Neural cell (in vitro differentiated cells): ENCODE measurements around the gene OVCA2. TPM values are rescaled to one million over a fixed set of nuclear protein-coding genes. Genes with fewer than 3 reads are reported as not detected.

Experiments
- H2AFZ ChIP-seq: fragments of 200-600, 300-800 bp; sonication (generic), shearing (Covaris generic); 2 replicates; pipeline ENCODE4 v1.6.0; 2014; ENCODE audit warnings: low read depth, mild to moderate bottlenecking, antibody characterized with exemption, low read length, moderate library complexity
- H3F3A ChIP-seq: fragments of 200-600 bp; shearing (Covaris generic); 2 replicates; pipeline ENCODE4 v1.6.1; 2016; ENCODE audit warnings: mild to moderate bottlenecking, moderate library complexity, mixed read lengths, antibody characterized with exemption, low read length; ENCODE audit not compliant: insufficient read depth, poor library complexity, severe bottlenecking
- H3K27ac ChIP-seq: fragments of 200-600, 300-800 bp; sonication (generic), shearing (Covaris generic); 2 replicates; pipeline ENCODE4 v1.5.1; 2014; ENCODE audit warnings: mild to moderate bottlenecking, low read length, moderate library complexity
- H3K27me3 ChIP-seq: fragments of 300-800, 200-600 bp; sonication (generic), shearing (Covaris generic); 2 replicates; pipeline ENCODE4 v1.6.0; 2014; ENCODE audit warnings: mild to moderate bottlenecking, low read depth, low read length, moderate library complexity; ENCODE audit not compliant: insufficient read depth
- H3K36me3 ChIP-seq: fragments of 300-800, 200-600 bp; sonication (generic), shearing (Covaris generic); 2 replicates; pipeline ENCODE4 v1.5.1; 2014; ENCODE audit warnings: mild to moderate bottlenecking, antibody characterized with exemption, low read length, moderate library complexity; ENCODE audit not compliant: insufficient read depth
- H3K4me2 ChIP-seq: fragments of 300-800, 200-600 bp; sonication (generic), shearing (Covaris generic); 2 replicates; pipeline ENCODE4 v1.6.0; 2014; ENCODE audit warnings: mild to moderate bottlenecking, low read length
- H3K4me3 ChIP-seq: fragments of 300-800, 200-600 bp; sonication (generic), shearing (Covaris generic); 2 replicates; pipeline ENCODE4 v1.5.1; 2014; ENCODE audit warnings: mild to moderate bottlenecking, low read length, moderate library complexity
- H3K79me2 ChIP-seq: fragments of 200-600 bp; shearing (Covaris generic); replicated peaks from 2 replicates; pipeline ENCODE4 v1.6.0; 2014; ENCODE audit warnings: mild to moderate bottlenecking, low read length, moderate library complexity; ENCODE audit not compliant: insufficient read depth
- H3K9ac ChIP-seq: fragments of 300-800, 200-600 bp; sonication (generic), shearing (Covaris generic); 2 replicates; pipeline ENCODE4 v1.6.1; 2016; ENCODE audit warnings: mild to moderate bottlenecking, low read length, mixed read lengths
- H3K9me2 ChIP-seq: fragments of 200-600 bp; shearing (Covaris generic); 2 replicates; pipeline ENCODE4 v1.6.1; 2016; ENCODE audit warnings: mild to moderate bottlenecking, low read length, mixed read lengths; ENCODE audit not compliant: insufficient read depth
- H3K9me3 ChIP-seq: fragments of 200-600, 300-800 bp; sonication (generic), shearing (Covaris generic); 2 replicates; pipeline ENCODE4 v1.6.1; 2016; ENCODE audit warnings: mild to moderate bottlenecking, mixed run types, low read length, moderate library complexity, mixed read lengths
- H4K20me1 ChIP-seq: fragments of 200-600 bp; shearing (Covaris generic); 2 replicates; pipeline ENCODE4 v1.6.1; 2016; ENCODE audit warnings: mild to moderate bottlenecking, mixed run types; ENCODE audit not compliant: insufficient read depth
- EP300 ChIP-seq: fragments of 450-650 bp; conservative IDR thresholded peaks from 2 replicates; pipeline ENCODE4 v1.6.1; 2014; ENCODE audit warnings: antibody characterized with exemption, mild to moderate bottlenecking, moderate library complexity; ENCODE audit not compliant: poor library complexity, severe bottlenecking
- EZH2 ChIP-seq: fragments of 200-600, 300-800 bp; shearing (Covaris generic), sonication (generic); IDR thresholded peaks from 2 replicates; pipeline ENCODE4 v1.6.1; 2014; ENCODE audit warnings: antibody characterized with exemption, low read length, borderline replicate concordance, mild to moderate bottlenecking; ENCODE audit not compliant: insufficient read depth, poor library complexity, severe bottlenecking
- MXI1 ChIP-seq: fragments of 450-650 bp; conservative IDR thresholded peaks from 2 replicates; pipeline ENCODE4 v1.6.1; 2014; ENCODE audit warnings: antibody characterized with exemption, mild to moderate bottlenecking; ENCODE audit not compliant: poor library complexity, severe bottlenecking
- POLR2AphosphoS5 ChIP-seq: IDR thresholded peaks from 2 replicates; pipeline ENCODE4 v1.6.1; 2012
- RAD21 ChIP-seq: fragments of 450-650 bp; conservative IDR thresholded peaks from 2 replicates; pipeline ENCODE4 v1.6.1; 2014; ENCODE audit warnings: antibody characterized with exemption, mild to moderate bottlenecking, moderate library complexity
- SMC3 ChIP-seq: fragments of 450-650 bp; conservative IDR thresholded peaks from 2 replicates; pipeline ENCODE4 v1.6.1; 2014; ENCODE audit warnings: antibody characterized with exemption, mild to moderate bottlenecking, moderate library complexity; ENCODE audit not compliant: poor library complexity
- TAF1 ChIP-seq: IDR thresholded peaks from 2 replicates; pipeline ENCODE4 v1.6.1; 2012; ENCODE audit warnings: low read depth
- polyA plus RNA-seq: library from polyadenylated mRNA; depleted of rRNA; stranded (reverse); fragments of >200 nt; gene quantifications from 2 replicates; pipeline ENCODE4 v1.2.3, GENCODE V29; 2014
- TF ChIP-seq, protein P1 (sequence below): IDR thresholded peaks from 2 replicates; pipeline ENCODE4 v1.6.1; 2012; ENCODE audit warnings: borderline replicate concordance
- TF ChIP-seq, protein P2 (sequence below): fragments of 450-650 bp; IDR thresholded peaks from 2 replicates; pipeline ENCODE4 v1.5.1; 2014; ENCODE audit warnings: antibody characterized with exemption, mild to moderate bottlenecking, moderate library complexity; ENCODE audit not compliant: poor library complexity, severe bottlenecking

The OVCA2 gene
- polyA plus RNA-seq, 1 donor from 2014 or later, result 54.4 TPM

DNA sequence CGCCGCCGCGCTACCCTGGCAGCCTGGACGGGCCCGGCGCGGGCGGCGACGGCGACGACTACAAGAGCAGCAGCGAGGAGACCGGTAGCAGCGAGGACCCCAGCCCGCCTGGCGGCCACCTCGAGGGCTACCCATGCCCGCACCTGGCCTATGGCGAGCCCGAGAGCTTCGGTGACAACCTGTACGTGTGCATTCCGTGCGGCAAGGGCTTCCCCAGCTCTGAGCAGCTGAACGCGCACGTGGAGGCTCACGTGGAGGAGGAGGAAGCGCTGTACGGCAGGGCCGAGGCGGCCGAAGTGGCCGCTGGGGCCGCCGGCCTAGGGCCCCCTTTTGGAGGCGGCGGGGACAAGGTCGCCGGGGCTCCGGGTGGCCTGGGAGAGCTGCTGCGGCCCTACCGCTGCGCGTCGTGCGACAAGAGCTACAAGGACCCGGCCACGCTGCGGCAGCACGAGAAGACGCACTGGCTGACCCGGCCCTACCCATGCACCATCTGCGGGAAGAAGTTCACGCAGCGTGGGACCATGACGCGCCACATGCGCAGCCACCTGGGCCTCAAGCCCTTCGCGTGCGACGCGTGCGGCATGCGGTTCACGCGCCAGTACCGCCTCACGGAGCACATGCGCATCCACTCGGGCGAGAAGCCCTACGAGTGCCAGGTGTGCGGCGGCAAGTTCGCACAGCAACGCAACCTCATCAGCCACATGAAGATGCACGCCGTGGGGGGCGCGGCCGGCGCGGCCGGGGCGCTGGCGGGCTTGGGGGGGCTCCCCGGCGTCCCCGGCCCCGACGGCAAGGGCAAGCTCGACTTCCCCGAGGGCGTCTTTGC lies 16.2 kb downstream of the OVCA2 start:
- H3K4me3 ChIP-seq, result no peak overlapping the region
- no peaks in the 10 kb centered on the region for H3K9me2 ChIP-seq
- H4K20me1 ChIP-seq, result no peaks in the 10 kb centered on the region
- H2AFZ ChIP-seq, result no peak overlapping the region
- peaks cover 71% of the 10 kb centered on the region for H3K27me3 ChIP-seq
- no peaks in the 10 kb centered on the region for H3F3A ChIP-seq
- H3K9me3 ChIP-seq, result peaks cover 5% of the 10 kb centered on the region
- TF ChIP-seq MXI1, result no peak
- TF ChIP-seq, protein P1, sequence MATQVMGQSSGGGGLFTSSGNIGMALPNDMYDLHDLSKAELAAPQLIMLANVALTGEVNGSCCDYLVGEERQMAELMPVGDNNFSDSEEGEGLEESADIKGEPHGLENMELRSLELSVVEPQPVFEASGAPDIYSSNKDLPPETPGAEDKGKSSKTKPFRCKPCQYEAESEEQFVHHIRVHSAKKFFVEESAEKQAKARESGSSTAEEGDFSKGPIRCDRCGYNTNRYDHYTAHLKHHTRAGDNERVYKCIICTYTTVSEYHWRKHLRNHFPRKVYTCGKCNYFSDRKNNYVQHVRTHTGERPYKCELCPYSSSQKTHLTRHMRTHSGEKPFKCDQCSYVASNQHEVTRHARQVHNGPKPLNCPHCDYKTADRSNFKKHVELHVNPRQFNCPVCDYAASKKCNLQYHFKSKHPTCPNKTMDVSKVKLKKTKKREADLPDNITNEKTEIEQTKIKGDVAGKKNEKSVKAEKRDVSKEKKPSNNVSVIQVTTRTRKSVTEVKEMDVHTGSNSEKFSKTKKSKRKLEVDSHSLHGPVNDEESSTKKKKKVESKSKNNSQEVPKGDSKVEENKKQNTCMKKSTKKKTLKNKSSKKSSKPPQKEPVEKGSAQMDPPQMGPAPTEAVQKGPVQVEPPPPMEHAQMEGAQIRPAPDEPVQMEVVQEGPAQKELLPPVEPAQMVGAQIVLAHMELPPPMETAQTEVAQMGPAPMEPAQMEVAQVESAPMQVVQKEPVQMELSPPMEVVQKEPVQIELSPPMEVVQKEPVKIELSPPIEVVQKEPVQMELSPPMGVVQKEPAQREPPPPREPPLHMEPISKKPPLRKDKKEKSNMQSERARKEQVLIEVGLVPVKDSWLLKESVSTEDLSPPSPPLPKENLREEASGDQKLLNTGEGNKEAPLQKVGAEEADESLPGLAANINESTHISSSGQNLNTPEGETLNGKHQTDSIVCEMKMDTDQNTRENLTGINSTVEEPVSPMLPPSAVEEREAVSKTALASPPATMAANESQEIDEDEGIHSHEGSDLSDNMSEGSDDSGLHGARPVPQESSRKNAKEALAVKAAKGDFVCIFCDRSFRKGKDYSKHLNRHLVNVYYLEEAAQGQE, result no peak
- no peak for TF ChIP-seq EZH2
- no peak for TF ChIP-seq POLR2AphosphoS5
- H3K4me2 ChIP-seq, result no peak overlapping the region
- H3K9ac ChIP-seq, result no peak overlapping the region
- H3K79me2 ChIP-seq, result no peaks in the 10 kb centered on the region
- no peak overlapping the region for H3K27ac ChIP-seq
- no peaks in the 10 kb centered on the region for H3K36me3 ChIP-seq

DNA sequence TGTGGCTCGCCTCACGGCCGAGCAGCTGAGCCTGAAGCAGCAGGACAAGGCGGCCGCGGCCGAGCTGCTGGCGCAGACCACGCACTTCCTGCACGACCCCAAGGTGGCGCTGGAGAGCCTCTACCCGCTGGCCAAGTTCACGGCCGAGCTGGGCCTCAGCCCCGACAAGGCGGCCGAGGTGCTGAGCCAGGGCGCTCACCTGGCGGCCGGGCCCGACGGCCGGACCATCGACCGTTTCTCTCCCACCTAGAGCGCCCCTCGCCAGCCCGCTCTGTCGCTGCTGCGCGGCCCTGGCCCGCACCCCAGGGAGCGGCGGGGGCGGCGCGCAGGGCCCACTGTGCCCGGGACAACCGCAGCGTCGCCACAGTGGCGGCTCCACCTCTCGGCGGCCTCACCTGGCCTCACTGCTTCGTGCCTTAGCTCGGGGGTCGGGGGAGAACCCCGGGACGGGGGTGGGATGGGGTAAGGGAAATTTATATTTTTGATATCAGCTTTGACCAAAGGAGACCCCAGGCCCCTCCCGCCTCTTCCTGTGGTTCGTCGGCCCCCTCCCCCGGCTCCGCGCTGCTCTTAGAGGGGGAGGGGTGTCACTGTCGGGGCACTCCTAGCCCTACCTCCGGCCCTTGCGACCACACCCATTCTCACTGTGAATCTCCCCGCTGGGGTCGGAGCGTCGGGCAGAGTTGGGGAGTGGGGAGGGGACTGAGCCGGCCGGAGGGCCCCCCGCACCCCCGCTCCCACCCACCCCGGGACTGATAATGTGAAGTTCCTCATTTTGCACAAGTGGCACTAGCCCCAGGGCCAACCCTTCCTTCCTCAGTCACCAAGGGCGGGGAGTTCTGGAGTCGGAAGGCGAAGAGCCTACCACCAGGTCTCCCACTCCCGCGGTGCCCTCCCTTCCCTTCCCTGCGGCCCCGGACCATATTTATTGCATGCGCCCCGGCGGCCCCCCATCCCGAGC lies 17.0 kb downstream of the OVCA2 start:
- Histone ChIP-seq H3K4me3 (no peak overlapping the region), H3K9me3 (peaks cover 5% of the 10 kb centered on the region), H3K36me3 (no peaks in the 10 kb centered on the region), H3K9ac (no peak overlapping the region), H3K4me2 (no peak overlapping the region), H3F3A (no peaks in the 10 kb centered on the region), H3K27ac (no peak overlapping the region), H4K20me1 (no peaks in the 10 kb centered on the region), H2AFZ (no peak overlapping the region), H3K27me3 (peaks cover 65% of the 10 kb centered on the region), H3K79me2 (no peaks in the 10 kb centered on the region), H3K9me2 (no peaks in the 10 kb centered on the region)
- TF ChIP-seq, protein P1, result no peak
- TF ChIP-seq, protein P2, sequence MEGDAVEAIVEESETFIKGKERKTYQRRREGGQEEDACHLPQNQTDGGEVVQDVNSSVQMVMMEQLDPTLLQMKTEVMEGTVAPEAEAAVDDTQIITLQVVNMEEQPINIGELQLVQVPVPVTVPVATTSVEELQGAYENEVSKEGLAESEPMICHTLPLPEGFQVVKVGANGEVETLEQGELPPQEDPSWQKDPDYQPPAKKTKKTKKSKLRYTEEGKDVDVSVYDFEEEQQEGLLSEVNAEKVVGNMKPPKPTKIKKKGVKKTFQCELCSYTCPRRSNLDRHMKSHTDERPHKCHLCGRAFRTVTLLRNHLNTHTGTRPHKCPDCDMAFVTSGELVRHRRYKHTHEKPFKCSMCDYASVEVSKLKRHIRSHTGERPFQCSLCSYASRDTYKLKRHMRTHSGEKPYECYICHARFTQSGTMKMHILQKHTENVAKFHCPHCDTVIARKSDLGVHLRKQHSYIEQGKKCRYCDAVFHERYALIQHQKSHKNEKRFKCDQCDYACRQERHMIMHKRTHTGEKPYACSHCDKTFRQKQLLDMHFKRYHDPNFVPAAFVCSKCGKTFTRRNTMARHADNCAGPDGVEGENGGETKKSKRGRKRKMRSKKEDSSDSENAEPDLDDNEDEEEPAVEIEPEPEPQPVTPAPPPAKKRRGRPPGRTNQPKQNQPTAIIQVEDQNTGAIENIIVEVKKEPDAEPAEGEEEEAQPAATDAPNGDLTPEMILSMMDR, result no peak
- TF ChIP-seq MXI1 (no peak), TAF1 (no peak), SMC3 (no peak), RAD21 (no peak), POLR2AphosphoS5 (no peak), EP300 (no peak)
